Measurements from ENCODE around the gene CDCA7L.
"Not testable (repeated sequence)": the region's sequence is repeated elsewhere in the genome, so short reads cannot be mapped to it uniquely, and the experiment has no call there.

Gene CDCA7L

DNA sequence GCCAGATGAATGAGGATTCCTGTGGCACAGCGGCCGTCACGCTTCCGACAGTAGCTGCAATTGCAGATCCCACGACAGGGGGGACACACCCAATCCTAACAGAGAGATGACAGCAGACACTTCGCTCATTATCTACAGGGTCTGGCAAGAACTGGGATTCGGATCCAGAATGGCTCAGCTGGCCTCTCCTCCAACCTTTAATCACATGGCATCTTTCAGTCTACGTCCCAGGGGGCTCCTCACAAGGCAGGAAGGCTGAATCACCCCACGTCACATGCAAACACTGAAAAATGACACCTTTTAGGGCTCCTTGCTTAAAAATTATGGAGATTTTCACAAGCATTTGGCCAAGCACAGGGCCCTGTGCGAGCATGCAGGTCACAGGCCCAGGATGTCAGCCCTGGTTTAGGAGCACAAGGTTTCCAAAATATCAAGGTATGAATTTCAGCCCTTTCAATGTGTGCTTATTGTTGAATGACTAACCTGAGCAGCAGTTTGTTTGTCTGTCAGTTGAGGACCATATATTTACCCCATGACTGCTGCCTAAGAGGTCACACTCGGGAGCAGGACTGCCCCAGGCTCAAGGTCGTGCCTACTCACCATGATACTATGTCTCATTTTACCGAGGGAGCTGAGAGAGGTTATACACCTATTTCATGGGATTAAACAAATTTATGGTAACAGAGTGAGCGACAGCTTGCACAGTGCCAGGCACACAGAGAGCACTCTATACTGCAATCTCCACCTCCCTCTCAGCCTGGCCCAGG lies 42.5 kb downstream of the CDCA7L start:
- DNase-seq (ENCODE audit: insufficient read length, low spot score), result no peak
- TF ChIP-seq SPI1 (IDR thresholded peaks at IDR 0.05; ENCODE audit: low read depth, low read length) (no peak), POLR2A (IDR thresholded peaks at IDR 0.05; ENCODE audit: low read depth, low read length) (no peak), TAF1 (IDR thresholded peaks at IDR 0.05; ENCODE audit: low read depth, low read length) (no peak), POLR2AphosphoS5 (IDR thresholded peaks at IDR 0.05; ENCODE audit: low read depth, low read length) (no peak), POU2F2 (IDR thresholded peaks at IDR 0.05; ENCODE audit: low read depth, low read length) (no peak), PAX5 (IDR thresholded peaks at IDR 0.05; ENCODE audit: insufficient read depth, low read length, severe bottlenecking) (no peak)
- no peak for FAIRE-seq

DNA sequence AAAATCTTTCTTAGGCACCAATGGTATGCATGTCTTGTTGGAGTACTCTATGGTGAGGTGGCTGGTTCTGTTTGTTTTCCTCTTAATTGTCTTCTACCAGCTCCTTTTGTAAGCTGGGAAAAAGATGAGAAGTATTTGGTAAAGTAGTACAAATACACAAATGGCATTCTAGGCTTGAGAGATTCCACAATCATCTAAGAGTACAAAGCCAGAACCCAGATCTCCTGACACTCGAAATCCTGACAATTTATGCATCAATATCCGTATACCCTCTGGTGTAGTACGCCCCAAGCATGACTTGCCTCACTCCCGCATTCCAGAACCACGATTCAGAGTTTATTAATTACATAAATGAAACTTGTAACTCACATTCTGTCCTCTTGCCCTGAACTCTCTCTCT lies 43.5 kb downstream of the CDCA7L start:
- DNase-seq (ENCODE audit: insufficient read length, low spot score), result no peak
- TF ChIP-seq TAF1 (IDR thresholded peaks at IDR 0.05; ENCODE audit: low read depth, low read length) (no peak), POLR2A (IDR thresholded peaks at IDR 0.05; ENCODE audit: low read depth, low read length) (no peak), POLR2AphosphoS5 (IDR thresholded peaks at IDR 0.05; ENCODE audit: low read depth, low read length) (no peak)
- no peak for FAIRE-seq

DNA sequence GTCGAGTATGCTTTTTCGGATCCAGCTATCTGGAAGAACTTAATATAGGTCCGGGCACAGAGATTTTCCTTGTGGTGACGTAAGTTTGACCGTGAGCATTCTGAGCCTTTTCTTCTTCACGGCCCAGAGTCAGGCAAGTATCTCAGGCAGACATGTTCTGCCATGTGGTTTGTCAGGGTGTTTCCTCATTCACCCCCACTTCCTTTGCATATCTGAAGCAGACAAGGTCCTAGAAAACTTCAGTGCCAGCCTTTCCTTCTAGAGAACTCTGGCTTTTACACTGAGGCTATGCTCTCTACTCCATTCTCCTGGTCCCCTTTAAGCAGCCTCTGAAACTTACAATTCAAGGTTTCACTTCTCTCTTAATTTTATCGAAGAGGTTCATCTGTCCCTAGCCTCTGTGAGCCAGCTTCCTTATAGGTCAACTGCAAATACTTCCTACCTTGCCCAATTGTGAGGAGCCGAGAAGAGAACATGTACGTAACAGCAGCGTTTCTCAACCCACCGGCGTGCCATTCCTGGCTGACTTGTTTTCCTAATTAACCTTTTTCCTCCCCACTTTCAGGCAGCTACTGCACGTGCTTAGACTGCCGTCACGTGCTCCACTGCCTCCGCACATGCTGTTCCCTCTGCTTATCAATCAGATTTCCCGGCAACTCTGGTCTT lies 47.3 kb downstream of the CDCA7L start:
- FAIRE-seq, result peak; percentile 94
- TF ChIP-seq POU2F2 (IDR thresholded peaks at IDR 0.05; ENCODE audit: low read depth, low read length) (peak; percentile 81), POLR2AphosphoS5 (IDR thresholded peaks at IDR 0.05; ENCODE audit: low read depth, low read length) (peak; percentile 50; the same call in 1 of the 2 replicates), PAX5 (IDR thresholded peaks at IDR 0.05; ENCODE audit: insufficient read depth, low read length, severe bottlenecking) (no peak), POLR2A (IDR thresholded peaks at IDR 0.05; ENCODE audit: low read depth, low read length) (peak; percentile 68; the same call in 1 of the 2 replicates), SPI1 (IDR thresholded peaks at IDR 0.05; ENCODE audit: low read depth, low read length) (peak; percentile 93), TAF1 (IDR thresholded peaks at IDR 0.05; ENCODE audit: low read depth, low read length) (peak; percentile 38; the same call in 1 of the 2 replicates)
- DNase-seq (ENCODE audit: insufficient read length, low spot score), result peak; percentile 37

DNA sequence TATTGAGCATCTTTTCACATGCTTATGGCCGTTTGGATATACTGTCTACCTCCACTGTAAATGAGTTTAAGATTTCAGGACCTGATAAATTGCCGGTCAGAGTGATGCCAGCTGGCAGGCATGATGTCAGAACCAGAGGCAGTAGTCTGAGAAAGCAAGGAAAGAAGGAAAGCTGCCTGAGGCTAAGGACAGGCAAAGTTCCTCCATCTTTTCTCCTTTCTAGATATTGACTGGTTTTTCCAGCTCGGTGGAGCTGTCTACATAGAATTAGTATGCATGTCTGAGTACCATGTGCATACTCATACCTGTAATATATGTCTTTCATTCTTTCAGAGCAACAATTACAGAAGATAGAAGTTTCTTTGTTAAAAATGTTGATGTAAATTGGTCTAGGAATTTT lies 52.3 kb downstream of the CDCA7L start:
- FAIRE-seq (no peak), DNase-seq (ENCODE audit: insufficient read length, low spot score) (no peak)
- TF ChIP-seq POLR2A (IDR thresholded peaks at IDR 0.05; ENCODE audit: low read depth, low read length), result no peak
- no peak for TF ChIP-seq POU2F2 (IDR thresholded peaks at IDR 0.05; ENCODE audit: low read depth, low read length)
- TF ChIP-seq SPI1 (IDR thresholded peaks at IDR 0.05; ENCODE audit: low read depth, low read length), result no peak
- TF ChIP-seq POLR2AphosphoS5 (IDR thresholded peaks at IDR 0.05; ENCODE audit: low read depth, low read length), result no peak
- no peak for TF ChIP-seq PAX5 (IDR thresholded peaks at IDR 0.05; ENCODE audit: insufficient read depth, low read length, severe bottlenecking)
- no peak for TF ChIP-seq TAF1 (IDR thresholded peaks at IDR 0.05; ENCODE audit: low read depth, low read length)

DNA sequence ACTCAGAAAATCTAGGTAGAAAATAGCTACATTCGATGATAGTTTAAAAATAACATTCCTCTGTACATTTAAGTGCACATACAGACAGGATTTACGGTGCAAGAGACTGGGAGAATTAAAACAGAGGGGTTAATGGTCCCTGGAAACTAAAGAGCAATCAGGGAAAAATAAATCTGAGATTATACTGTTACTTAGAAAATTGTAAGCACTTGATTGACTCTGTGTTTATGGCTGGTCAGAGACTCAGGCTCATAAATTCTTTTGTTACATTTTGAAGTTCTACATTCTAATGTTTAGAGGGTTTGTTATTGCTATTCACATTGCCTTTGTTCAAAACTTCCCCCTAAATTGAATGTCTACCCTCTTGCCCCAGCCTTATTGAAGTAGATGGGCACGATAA lies 54.4 kb downstream of the CDCA7L start:
- FAIRE-seq, result no peak
- TF ChIP-seq POU2F2 (IDR thresholded peaks at IDR 0.05; ENCODE audit: low read depth, low read length), result no peak
- TF ChIP-seq TAF1 (IDR thresholded peaks at IDR 0.05; ENCODE audit: low read depth, low read length), result no peak
- TF ChIP-seq POLR2AphosphoS5 (IDR thresholded peaks at IDR 0.05; ENCODE audit: low read depth, low read length), result no peak
- TF ChIP-seq SPI1 (IDR thresholded peaks at IDR 0.05; ENCODE audit: low read depth, low read length), result no peak
- TF ChIP-seq POLR2A (IDR thresholded peaks at IDR 0.05; ENCODE audit: low read depth, low read length), result no peak
- no peak for TF ChIP-seq PAX5 (IDR thresholded peaks at IDR 0.05; ENCODE audit: insufficient read depth, low read length, severe bottlenecking)

DNA sequence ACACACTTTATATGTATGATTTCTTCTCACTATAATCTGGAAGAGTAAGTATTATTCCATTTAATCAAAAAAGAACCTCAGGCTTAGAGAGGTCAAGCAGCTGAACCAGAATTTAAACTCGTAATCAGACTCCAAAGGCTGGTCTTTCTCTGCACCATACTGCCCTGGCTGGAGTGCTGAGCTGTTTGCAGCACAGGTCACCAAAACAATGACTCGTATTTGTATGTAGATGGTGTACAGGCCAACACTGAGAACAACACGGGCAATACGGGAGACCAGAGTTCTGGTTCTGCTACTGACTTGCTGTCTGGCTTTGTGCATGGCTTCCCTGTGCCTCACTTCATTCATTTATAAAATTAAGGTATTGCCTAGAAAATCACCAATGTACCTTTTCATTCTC lies 57.9 kb downstream of the CDCA7L start:
- DNase-seq (ENCODE audit: insufficient read length, low spot score), result no peak
- FAIRE-seq, result no peak
- TF ChIP-seq POU2F2 (IDR thresholded peaks at IDR 0.05; ENCODE audit: low read depth, low read length), result no peak
- no peak for TF ChIP-seq SPI1 (IDR thresholded peaks at IDR 0.05; ENCODE audit: low read depth, low read length)
- TF ChIP-seq PAX5 (IDR thresholded peaks at IDR 0.05; ENCODE audit: insufficient read depth, low read length, severe bottlenecking), result no peak

More for the DNA sequence above, 54.4 kb downstream of the CDCA7L start:
- DNase-seq (ENCODE audit: insufficient read length, low spot score), result no peak

DNA sequence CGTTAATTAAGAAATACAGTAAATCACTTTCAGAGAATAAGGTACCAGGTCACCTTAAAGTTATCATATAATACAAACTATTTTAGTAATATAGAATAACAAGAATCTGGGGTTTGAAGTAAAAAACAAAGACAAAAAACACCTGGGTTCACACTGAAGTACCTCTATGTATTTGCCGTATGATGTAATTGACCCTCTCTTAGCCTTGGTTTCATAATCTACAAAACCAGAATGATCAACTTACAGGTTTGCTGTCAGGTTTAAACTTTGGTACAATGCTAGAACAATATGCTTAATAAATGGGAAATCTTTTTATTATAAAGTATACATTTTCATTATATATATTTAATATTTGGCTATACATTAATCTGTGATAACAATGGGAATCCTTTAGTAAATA lies 58.3 kb downstream of the CDCA7L start:
- DNase-seq (ENCODE audit: insufficient read length, low spot score) (no peak), FAIRE-seq (no peak)
- TF ChIP-seq POLR2A (IDR thresholded peaks at IDR 0.05; ENCODE audit: low read depth, low read length) (no peak), PAX5 (IDR thresholded peaks at IDR 0.05; ENCODE audit: insufficient read depth, low read length, severe bottlenecking) (no peak), POLR2AphosphoS5 (IDR thresholded peaks at IDR 0.05; ENCODE audit: low read depth, low read length) (no peak), SPI1 (IDR thresholded peaks at IDR 0.05; ENCODE audit: low read depth, low read length) (no peak), POU2F2 (IDR thresholded peaks at IDR 0.05; ENCODE audit: low read depth, low read length) (no peak), TAF1 (IDR thresholded peaks at IDR 0.05; ENCODE audit: low read depth, low read length) (no peak)

DNA sequence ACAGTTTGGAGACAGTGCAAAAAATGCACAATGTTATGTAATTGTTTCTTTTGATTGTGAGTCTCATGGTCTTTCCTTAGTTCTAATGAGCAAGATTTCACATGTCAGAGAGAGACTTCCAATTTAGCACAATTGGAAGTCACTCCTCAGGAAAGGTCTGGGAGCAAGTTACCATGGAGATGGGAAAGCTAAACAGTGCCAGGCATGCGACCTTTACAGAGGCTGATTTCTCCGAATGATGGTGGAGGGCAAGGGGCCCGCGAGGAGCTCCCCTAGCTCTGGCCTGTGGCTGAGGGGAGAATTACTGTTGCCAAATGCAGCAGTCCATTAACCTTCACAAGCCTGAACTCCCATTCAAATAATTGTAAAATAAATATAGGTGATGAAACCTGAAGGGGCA lies 59.3 kb downstream of the CDCA7L start:
- FAIRE-seq, result no peak
- TF ChIP-seq TAF1 (IDR thresholded peaks at IDR 0.05; ENCODE audit: low read depth, low read length) (no peak), SPI1 (IDR thresholded peaks at IDR 0.05; ENCODE audit: low read depth, low read length) (no peak), POLR2AphosphoS5 (IDR thresholded peaks at IDR 0.05; ENCODE audit: low read depth, low read length) (no peak), POLR2A (IDR thresholded peaks at IDR 0.05; ENCODE audit: low read depth, low read length) (no peak), POU2F2 (IDR thresholded peaks at IDR 0.05; ENCODE audit: low read depth, low read length) (no peak), PAX5 (IDR thresholded peaks at IDR 0.05; ENCODE audit: insufficient read depth, low read length, severe bottlenecking) (no peak)

DNA sequence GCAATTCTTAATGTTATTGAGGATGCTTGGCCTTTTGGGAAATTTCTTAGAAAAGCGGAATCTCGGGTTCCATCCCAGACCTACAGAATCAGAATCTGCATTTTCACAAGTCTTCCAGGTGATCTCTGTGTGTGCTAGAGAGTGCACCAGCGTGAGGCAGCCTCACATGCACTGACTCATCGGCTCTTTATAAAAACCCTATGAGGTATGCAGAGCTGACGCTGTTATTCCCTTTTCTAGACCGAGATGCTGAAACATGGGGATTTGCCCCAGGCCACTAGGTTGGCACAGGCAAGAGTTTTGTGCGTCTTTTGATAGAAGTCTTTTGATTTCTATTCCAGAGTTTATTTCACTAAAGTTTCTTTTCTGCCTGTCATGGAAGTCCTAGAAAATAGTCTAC lies 61.2 kb downstream of the CDCA7L start:
- DNase-seq (ENCODE audit: insufficient read length, low spot score) (no peak), FAIRE-seq (no peak)
- TF ChIP-seq PAX5 (IDR thresholded peaks at IDR 0.05; ENCODE audit: insufficient read depth, low read length, severe bottlenecking) (no peak), POLR2AphosphoS5 (IDR thresholded peaks at IDR 0.05; ENCODE audit: low read depth, low read length) (no peak), POU2F2 (IDR thresholded peaks at IDR 0.05; ENCODE audit: low read depth, low read length) (no peak), SPI1 (IDR thresholded peaks at IDR 0.05; ENCODE audit: low read depth, low read length) (no peak), TAF1 (IDR thresholded peaks at IDR 0.05; ENCODE audit: low read depth, low read length) (no peak), POLR2A (IDR thresholded peaks at IDR 0.05; ENCODE audit: low read depth, low read length) (no peak)

More for the DNA sequence above, 59.3 kb downstream of the CDCA7L start:
- DNase-seq (ENCODE audit: insufficient read length, low spot score), result no peak

DNA sequence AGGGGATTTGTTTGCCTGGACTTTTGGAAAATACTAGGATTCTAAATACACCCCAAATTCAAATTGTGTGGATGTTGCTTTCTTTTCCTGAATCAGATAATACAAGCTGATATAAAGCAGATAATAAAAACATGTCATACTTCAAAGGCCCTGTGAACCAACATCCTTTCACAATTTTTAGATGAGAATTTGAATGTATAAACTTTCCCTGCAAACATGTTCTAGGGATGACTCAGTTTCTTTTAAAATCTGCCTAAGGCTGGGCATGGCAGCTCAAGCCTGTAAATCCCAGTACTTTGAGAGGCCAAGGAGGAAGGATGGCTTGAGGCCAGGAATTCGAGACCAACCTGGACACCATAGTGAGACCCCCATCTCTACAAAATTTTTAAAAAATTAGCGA lies 62.2 kb downstream of the CDCA7L start:
- not testable (repeated sequence) for FAIRE-seq; DNase-seq (ENCODE audit: insufficient read length, low spot score)
